Astrocyte of the spinal cord (primary cell): Measurements from ENCODE around the gene TUT4.

Experiments used
- DNase-seq: peaks from one replicate; pipeline ENCODE4 v3.0.0; 2011; ENCODE audit warnings: low read depth, low spot score
- H3K4me3 ChIP-seq: 2 replicates; pipeline ENCODE4 v1.5.1; 2011; ENCODE audit warnings: low read depth, mild to moderate bottlenecking, low read length, moderate library complexity
- CTCF ChIP-seq: IDR thresholded peaks from 2 replicates; pipeline ENCODE4 v1.5.1; 2012; ENCODE audit warnings: low read depth, mild to moderate bottlenecking, low read length, inconsistent platforms
- in situ Hi-C: cut with HindIII; loops from 2 replicates; pipeline ENCODE4 v1.10.0; 2017; ENCODE audit warnings: low sequenced_read_pairs

Gene TUT4

GRCh38 chr1:52416811-52417210 is 136.1 kb downstream of the TUT4 start:
- in situ Hi-C loops, result no loop called here
- no peak for DNase-seq
- no peak overlapping the region for H3K4me3 ChIP-seq
- TF ChIP-seq CTCF, result no peak

- no peak for TF ChIP-seq CTCF
- in situ Hi-C loops, result no loop called here
Observed at GRCh38 chr1:52414942-52415341, 137.9 kb downstream of the TUT4 start.

GRCh38 chr1:52413410-52413989 is 139.4 kb downstream of the TUT4 start:
- in situ Hi-C loops, result no loop called here

More at GRCh38 chr1:52414942-52415341, 137.9 kb downstream of the TUT4 start:
- no peak overlapping the region for H3K4me3 ChIP-seq
- no peak for DNase-seq

GRCh38 chr1:52404975-52405338 is 147.9 kb downstream of the TUT4 start:
- no peak for DNase-seq
- TF ChIP-seq CTCF, result no peak

More at GRCh38 chr1:52413410-52413989, 139.4 kb downstream of the TUT4 start:
- no peak overlapping the region for H3K4me3 ChIP-seq
- no peak for DNase-seq
- no peak for TF ChIP-seq CTCF

GRCh38 chr1:52404116-52404974 is 148.5 kb downstream of the TUT4 start, which contains the start of the genes ORC1 and PRPF38A:
ORC1 (minus strand) TSS chr1:52404423; CDS start chr1:52402223, 2,200 bp downstream.
PRPF38A (plus strand) TSS chr1:52404602; CDS start chr1:52404750, 148 bp downstream.
- DNase-seq, result peak; percentile 97
- TF ChIP-seq CTCF, result peak; percentile 60
- H3K4me3 ChIP-seq, result peak within 1 kb of the TSS; percentile 72
- in situ Hi-C loops, result no loop called here

More at GRCh38 chr1:52404975-52405338, 147.9 kb downstream of the TUT4 start:
- peak overlapping the region; percentile 72 for H3K4me3 ChIP-seq
- in situ Hi-C loops, result no loop called here

- in situ Hi-C loops, result no loop called here
- H3K4me3 ChIP-seq, result peak overlapping the region; percentile 72
- DNase-seq, result peak; percentile 76
- no peak for TF ChIP-seq CTCF
Observed at GRCh38 chr1:52403566-52404115, 149.3 kb downstream of the TUT4 start.
